NCI-H345 (cell line): ENCODE measurements around the gene UBE2I.

Experiments used
- DNase-seq: peaks from one replicate; lab custom pipeline; 2025; lab: John Stamatoyannopoulos, UW

UBE2I gene

DNA sequence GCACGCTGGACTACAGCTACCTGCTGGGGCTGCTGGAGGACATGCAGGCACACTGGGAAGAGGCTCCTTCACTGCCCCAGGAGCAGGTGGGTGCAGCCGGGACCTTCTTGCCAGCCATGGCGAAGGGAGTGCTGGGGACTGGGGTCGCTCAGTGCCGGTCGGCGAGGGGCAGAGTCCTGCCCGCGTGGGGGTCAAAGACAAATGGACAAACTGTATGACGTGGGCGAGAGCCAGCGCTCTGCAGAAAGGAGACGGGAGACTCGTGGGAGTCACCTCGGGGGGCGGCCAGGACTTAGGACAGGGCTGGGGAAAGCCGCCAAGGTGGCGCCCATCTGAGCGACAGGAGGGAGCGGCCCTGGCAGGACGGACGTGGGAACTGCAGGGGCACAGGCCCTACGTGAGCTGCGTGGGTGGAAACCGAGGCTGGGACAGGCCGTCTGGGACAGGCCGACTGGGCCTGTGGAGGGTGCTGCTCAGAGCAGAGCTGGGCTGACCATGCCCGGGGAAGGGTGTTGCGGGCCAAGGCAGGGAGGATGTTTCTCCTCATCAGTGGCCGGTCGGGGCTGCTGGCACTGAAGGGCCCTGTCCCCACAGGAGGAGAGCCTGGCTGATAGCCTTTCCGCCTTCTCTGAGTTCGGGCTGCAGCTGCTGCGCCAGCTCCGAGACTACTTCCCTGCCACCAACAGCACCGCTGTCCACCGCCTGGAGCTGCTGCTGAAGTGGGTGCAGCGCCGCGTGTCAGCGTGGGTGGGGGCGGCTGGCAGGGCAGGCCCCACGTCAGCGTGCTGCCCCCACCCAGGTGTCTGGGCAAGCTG is 34.2 kb downstream of the UBE2I start:
- no peak for DNase-seq

DNA sequence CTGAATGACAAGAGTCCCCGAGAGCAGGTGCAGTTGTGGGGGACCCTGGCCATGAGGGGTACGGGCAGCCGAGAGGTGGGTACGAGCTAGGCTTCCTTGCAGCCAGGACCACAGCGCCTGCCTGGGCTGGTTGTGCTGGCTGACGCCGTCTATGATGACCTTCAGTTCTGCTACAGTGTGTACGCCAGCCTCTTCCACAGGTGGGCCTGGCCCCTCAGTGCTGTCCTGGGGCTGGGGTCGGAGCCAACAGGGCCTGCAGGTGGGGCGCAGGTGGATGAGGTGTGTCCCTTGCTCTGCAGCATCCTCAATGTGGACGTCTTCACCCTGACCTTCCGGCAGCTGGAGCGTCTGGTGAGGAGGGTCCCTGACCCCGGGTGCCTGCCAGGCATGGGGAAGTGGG is 35.1 kb downstream of the UBE2I start:
- no peak for DNase-seq

DNA sequence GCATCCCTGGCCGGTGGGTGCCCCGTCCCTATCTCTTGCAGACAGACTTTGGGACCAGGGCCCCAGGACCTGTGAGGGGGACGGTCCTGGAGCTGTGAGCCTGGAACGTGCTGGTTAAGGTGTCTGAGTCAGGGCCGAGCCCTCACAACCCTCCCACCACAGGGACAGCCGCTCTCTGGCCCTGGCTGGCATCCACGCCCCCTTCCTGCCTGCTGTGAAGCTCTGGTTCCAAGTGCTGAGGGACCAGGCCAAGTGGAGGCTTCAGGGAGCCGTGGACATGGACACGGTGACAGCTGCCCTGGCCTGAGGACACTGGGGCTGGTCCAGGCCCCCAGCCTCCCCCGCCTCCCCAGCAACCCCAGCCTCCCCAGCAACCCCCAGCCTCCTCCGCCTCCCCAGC is 35.7 kb downstream of the UBE2I start:
- DNase-seq, result no peak

DNA sequence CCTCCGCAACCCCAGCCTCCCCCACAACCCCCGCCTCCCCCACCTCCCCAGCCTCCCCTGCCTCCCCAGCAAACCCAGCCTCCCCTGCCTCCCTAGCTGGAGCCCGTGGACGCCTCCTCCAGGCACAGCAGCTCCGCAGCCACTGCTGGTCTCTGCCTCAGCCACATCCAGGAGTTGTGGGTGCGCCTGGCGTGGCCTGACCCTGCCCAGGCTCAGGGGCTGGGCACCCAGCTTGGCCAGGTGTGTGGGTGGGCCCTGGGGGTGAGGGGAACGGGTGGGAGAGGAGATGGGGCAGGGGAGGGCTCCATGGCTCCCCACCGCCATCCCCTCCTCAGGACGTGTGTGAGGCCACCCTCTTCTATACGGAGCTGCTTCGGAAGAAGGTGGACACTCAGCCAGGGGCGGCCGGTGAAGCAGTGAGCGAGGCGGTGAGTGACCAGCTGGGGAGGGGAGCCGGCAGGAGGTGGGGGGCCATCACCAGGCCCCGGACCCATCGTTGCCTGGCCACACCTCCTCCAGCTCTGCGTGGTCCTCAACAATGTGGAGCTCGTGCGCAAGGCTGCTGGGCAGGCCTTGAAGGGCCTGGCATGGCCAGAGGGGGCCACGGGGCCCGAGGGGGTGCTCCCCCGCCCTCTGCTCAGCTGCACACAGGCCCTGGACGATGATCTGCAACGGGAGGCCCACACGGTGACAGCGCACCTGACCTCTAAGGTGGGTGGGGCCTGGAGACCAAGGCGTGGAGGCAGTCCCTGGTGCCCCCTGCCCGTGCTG is 36.4 kb downstream of the UBE2I start:
- DNase-seq, result no peak

DNA sequence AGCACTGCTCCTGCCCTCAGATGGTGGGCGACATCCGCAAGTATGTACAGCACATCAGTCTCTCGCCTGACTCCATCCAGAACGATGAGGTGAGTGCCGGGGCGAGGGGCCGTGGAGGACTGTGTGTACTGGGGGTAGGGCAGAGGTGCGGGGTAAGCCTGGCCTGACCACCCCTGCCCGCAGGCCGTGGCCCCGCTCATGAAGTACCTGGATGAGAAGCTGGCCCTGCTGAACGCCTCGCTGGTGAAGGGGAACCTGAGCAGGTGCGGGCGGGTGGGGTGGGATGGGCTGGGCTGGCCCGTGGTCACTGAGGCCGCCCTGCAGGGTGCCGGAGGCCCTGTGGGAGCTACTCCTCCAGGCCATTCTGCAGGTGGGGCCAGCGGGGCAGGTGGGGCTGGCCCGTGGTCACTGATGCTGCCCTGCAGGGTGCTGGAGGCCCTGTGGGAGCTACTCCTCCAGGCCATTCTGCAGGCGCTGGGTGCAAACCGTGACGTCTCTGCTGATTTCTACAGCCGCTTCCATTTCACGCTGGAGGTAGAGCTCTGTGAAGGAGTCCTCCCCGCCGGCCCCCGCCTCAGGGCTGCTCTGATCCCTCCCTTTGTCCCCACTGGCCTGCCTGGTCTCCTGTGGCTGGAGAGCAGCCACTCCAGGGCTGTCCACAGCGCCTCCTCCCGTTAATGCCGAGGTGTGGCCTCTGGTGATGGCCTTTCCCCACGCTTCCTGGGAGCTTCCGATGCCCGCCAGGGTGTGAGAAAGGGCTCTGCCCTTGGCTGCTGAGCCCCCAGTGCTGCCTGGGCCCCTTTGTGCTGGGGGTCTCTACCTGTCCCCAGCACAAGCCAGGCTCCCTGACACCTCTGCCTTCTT is 37.2 kb downstream of the UBE2I start:
- no peak for DNase-seq

DNA sequence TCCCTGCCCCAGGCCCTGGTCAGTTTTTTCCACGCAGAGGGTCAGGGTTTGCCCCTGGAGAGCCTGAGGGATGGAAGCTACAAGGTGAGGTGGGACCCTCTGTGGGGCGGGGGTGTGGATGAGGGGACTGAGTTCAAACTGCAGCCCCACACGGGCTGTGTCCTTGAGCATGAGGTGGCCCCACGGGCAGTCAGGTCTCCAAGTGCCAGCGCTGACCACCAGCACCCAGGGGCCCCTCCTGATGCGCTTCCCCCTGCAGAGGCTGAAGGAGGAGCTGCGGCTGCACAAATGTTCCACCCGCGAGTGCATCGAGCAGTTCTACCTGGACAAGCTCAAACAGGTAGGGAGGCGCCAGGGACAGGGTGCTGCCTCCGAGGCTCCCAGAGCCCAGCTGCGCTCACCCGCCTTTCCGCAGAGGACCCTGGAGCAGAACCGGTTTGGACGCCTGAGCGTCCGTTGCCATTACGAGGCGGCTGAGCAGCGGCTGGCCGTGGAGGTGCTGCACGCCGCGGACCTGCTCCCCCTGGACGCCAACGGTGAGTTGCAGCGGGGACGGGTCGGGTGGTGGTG is 37.9 kb downstream of the UBE2I start:
- DNase-seq, result no peak

DNA sequence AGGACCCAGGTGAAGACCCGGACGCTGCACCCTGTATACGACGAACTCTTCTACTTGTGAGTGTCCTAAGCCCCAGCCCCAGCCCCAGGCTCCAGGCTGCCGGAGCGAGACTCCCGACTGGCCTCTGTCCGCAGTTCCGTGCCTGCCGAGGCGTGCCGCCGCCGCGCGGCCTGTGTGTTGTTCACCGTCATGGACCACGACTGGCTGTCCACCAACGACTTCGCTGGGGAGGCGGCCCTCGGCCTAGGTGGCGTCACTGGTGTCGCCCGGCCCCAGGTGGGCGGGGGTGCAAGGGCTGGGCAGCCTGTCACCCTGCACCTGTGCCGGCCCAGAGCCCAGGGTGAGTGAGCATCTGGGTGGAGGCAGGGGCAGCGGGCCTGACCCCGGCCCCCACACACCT is 38.5 kb downstream of the UBE2I start:
- no peak for DNase-seq

DNA sequence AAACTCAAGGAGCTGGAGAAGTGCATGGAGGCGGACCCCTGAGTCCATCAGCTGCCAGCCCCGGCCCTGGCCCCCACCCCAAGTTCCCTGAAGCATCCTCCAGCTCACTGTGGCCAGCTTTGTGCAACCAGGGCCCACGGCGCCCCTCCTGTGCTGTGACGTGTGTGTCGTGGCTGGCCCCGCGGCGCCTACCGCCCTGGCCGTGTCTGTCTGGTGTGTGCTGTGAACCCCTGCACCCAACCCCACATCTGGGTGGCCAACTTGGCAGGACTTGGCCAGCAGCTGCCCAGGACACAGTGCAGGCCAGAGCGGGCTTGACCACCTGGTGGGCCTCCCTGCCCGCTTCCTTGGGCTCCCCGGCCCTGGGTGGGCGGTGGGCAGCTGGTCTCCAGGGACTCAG is 39.0 kb downstream of the UBE2I start:
- no peak for DNase-seq

DNA sequence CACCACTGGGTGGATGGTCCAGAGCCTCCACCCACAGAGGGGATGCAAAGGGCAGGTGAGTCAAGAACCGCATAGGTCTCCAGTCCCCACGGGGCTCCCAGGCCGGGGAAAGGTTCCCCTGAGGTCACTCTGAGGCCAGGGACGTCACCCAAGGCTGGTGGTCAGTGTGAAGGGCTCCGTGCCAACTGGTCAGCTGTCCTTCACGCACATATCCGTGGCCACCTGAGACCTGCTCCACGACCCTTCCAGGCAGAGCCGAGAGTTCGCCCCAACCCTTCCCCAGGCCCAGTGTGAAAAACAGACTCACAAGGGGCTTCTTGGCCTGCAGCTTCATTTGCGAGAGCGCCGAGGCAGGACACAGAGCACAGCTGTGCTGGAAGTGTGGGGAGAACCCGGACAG is 39.5 kb downstream of the UBE2I start:
- no peak for DNase-seq

DNA sequence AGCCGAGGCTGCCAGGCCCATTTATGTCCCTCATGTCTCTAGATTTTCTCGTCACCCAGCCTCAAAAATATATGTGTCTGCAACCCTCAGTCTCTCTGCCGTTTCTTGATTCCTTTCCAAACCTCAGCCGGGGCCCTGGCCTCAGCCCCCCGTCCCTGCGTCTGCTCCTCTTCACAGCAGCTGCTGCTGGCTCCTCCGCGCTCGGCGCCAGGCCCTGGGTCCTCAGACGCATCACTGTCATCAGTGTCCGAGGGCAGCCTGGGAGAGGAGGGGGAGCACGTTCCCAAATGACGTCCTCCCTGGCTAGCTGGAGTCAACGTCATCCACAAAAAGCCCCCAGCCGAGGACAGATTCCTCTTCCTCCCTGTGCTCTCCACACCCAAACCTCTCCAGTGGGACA is 39.9 kb downstream of the UBE2I start:
- DNase-seq, result no peak

DNA sequence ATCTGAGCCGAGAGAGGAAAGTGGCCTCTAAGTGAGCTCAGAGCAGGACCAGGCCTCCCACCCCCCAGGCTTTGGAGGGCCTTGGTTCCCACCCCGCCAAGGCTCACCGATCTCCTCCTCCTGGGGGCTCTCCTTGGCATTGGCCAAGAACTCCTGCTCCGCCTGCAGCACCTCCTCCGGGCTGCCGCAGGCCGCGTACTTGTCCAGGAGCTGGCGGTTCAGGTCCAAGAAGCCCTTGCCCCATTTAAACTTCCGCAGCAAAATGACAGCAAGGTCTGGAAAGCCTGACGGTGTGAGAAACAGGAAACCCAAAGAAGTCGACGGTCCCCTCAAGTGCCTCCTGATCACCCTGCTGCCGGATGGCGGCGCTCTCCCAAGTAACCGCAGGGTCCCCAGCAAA is 40.5 kb downstream of the UBE2I start:
- DNase-seq, result no peak

DNA sequence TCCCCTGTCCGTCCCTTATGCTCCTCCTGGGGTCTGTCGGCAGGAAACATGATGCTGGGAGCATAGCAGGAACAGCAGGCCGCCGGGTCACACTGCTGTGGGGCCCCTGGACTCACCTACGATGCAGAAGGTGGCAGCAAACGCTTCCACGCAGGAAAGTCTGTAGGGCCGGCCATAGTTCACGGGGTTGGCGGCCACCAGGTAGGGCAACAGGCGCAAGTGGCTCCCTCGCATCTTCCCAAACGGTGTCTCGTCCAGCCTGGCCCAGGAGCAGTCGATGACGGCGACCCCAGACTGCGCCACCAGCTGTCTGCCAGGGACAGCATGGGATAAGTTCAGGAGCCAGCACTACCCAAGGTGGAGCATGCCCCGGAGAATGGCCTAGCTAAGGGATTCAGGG is 41.3 kb downstream of the UBE2I start:
- no peak for DNase-seq

DNA sequence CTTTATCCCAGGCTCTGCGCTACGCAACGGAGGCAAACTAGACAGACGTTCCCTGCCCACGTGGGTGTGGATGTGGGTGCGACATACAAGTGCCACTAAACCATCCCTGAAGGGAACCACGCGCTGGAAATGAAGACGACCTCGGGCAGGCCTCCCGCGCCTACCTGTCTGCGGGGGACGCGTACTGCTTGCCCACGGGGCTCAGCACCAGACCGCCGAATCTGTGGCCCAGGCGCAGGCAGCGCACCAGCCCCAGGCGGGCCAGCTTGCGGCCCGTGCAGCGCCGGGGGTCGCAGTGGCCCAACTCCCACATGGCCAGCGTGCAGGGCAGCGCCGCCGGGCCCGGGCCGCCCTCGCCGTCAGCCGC is 41.8 kb downstream of the UBE2I start:
- no peak for DNase-seq

DNA sequence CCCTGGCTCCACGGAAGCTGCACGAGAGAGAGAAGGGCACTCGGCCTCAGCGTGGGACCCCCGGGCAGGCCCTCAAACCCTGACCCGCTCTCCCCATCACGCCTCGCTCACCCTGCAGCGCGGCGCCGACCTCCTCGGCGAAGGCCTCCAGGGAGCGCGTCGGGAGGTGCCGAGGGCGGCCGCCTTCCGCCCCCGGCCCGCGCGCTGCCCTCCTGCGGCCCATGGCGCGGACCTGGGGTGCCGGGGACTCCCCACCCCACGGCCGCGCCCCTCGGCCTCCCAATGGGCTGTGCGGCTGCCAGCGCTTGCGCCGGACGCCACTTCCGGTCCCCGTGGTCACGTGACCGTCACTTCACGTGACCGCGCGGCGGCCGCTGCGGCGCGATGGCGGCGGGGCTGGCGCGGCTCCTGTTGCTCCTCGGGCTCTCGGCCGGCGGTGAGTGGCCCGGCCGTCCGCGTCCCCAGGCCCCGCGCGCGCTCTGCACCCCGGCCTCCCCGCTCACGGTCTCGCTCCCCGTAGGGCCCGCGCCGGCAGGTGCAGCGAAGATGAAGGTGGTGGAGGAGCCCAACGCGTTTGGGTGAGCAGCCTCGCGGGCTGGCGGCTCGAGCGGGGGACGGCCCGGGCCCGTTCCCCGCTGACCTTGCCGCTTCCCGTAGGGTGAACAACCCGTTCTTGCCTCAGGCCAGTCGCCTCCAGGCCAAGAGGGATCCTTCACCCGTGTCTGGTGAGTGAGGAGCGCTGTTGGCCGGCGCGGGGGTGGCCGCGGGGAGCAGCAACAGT is 42.3 kb downstream of the UBE2I start, which contains the start of the genes GNPTG and TSR3:
GNPTG (plus strand) TSS at position 350 of the 781 bp plus-strand sequence; CDS start at position 385, 35 bp downstream.
TSR3 (minus strand) TSS at position 297 of the 781 bp plus-strand sequence; CDS start at position 223, 74 bp downstream.
- DNase-seq, result peak; percentile 88

DNA sequence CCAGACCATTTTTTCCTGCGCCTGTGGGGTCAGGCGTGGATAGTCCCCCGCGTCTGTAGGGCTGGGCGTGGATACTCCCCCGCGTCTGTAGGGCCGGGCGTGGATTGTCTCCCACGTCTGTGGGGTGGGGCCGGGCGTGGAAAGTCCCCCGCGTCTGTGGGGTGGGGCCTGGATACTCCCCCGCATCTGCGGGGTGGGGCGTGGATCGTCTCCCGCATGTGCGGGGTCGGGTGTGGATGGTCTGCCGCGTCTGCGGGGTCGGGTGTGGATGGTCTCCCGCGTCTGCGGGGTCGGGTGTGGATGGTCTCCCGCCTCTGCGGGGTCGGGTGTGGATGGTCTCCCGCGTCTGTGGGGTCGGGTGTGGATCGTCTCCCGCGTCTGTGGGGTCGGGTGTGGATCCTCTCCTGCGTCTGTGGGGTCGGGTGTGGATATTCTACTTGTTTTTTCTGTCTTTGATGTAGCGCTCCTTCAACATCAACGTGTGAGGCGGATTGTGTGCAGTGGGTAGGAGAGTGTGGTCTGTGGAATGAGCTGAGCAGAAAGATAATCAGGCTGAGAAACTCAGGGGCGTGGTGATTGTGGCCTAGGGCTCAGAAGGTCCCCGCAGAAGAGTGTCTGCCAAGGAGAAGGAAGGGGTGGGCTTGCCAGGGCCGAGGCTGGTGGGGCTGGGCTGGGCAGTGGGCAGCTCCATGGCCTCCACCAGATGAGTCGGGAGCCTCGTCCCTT is 45.5 kb downstream of the UBE2I start:
- no peak for DNase-seq

DNA sequence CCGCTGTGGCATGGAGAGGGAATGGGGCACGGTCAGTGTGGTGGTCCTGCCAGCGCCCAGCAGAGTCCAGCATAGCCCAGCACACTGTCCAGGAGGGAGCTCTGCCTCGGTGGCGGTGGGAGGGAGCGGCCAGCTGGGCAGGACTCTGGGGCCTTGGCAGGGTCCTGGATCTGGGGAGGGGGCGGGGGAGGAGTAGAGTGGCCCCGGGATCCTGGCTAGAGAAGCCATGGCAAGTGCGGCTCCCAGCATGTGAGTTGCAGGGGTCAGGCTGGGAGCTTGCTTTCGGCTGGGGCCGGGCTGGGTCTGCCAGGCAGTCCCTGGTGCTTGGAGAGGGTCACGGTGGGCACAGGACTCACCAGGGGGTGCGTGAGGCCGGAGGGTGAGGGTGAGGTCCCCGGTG is 46.2 kb downstream of the UBE2I start:
- DNase-seq, result no peak

DNA sequence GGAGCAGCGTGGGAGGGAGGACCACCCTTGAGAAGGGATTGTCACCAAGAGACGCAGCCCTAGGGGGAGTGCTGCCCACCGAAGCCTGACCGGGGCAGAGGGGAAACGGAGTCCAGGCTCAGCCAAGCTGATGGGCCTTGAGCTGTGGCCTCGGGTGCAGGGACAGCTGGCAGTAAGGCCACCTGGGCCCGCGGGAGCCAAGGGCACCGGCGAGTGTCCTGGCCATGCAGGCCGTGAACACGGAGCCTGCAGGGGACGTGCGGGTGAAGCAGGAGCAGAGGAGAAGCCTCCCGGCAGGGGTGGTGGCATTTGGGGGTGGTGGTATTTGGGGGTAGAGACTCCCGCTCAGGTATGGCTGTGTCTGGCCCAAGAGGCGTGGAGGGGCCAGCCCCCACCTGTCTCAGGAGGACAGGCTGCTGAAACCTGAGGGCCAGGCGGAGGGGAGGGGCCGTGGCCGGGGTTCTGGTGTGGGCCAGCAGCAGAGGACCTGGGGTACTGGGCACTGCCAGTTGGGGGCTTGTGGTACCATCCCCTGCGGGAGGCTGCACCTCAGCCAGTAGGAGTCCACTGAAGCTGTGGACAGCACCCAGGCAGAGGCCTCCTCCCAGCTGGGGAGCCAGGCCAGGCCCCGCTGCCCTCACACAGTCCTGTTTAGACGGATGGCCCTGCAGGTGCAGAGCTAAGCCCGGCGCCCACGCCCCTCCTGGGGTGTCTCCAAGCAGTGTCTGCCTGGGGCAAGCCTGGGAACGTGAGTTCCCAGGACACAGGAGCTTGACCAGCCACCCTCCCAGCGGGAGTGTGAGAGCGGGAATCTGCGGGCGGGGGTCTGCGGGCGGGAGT is 46.8 kb downstream of the UBE2I start:
- no peak for DNase-seq

DNA sequence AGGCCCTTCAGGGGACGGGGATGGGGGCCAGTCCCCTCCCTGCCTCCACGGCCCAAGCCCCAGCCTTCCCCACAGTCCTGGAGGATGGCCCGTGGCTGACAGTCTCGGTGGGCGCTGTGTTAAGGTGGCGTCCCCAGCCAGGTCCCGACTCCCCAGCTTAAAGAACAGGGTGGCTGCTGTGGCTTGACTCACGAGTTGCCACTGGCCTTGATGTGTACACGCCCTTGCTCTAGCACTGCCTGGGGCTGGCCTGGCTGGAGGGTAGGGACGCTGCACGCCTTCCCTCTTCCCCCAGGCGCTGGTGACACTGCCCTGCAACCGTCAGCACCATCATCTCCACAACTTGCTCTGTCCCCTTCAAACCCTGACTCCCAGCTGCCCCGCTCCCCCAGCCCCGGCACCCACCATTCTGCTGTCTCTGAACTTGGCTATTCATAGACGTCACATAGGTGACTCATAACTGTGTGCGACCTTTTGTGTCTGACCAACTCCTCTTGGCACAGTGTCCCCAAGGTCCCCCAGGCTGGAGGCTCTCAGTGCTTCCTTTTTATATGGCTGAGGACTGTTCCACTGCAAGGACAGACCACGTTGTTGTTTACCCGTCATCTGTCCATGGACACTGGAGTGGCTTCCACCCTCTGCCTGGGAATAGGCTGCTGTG is 48.6 kb downstream of the UBE2I start:
- no peak for DNase-seq
